GM19043 (cell line): Measurements from ENCODE around the gene ASCL2.

Source experiments
- ATAC-seq: cut with Tn5 transposase; IDR thresholded peaks from one replicate; pipeline ENCODE4 v1.9.1; 2021; ENCODE audit warnings: low read depth; ENCODE audit not compliant: unreplicated experiment

ASCL2 gene

DNA sequence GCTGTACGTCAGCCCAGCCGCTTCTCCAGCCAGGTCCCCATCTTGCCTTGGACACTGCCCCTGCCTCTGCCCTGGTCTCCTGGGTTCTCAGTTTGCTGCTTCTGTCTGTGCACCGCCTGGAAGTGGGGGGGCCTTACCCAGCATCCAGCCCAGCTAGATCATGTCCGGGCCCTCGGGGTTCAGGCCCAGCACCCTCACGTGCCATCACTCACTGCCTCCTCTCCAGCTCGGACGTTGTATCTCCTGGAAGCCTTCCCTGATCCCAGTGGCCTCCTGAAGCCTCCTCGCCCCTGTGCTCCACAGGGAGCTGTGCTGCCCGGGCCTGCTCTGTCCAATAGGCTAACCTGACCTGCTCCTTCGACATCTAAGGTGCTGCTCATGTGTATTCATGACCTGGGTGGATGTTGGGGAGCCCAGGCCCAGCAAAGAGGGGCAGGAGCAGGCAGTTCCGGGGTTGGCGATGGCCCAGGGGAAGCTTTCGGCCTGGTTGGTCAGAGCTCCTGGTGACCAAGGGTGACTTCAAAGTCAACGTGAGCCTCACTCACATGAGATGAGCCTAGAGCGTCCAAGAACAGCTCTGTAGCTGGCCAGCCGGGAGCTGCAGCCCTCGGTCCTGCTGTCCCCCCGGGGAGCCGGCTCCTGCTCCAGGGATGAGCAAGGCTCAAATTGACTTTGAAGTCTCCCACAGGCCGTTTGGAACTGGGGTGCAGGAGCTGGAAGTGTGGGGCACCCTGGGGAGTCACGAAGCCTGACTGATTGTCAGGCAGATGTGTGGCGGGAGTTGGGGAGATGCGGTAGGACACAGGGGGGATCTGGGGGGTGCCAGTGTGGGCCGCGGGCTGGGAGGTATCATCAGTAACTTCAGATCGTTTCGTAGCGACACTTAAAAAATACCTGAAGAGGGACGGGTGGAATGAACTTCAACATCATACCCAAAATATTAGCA, 5.2 kb upstream of the ASCL2 start:
- ATAC-seq: no peak

DNA sequence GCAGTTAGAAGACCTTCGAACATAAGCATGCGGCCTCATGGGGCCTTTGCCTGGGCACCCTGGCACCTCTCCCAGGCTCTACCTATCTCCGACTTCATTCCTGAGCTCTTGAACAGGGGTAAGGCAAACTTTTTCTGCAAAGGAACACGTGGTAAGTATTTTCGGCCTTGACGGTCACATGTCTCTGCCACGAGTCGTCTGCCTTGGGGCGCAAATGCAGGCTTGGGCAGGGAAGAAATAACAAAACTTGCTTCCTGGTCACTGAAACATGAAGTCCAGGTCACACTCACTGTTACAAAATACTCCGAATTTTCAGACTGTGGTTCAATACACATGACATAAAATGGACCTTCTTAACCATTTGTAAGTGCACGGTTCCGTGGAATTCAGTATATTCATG, 3.4 kb upstream of the ASCL2 start:
- ATAC-seq: no peak

DNA sequence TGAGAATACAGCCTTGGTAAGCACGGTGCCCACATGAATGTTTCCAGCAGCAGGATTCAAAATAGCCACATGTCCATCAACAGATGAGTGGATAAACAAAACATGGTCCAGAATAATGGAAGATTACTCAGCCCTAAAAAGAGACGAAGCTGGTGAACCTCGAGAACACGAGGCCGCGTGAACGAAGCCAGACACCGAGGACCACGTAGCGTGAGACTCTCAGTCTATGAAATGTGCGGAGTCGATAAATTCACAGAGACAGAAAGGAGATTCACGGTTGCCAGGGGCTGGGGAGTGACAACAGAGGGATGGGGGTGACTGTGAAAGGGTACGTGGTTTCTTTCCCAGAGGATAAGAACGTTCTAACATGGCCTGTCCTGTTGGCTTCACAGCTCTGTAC, 2.9 kb upstream of the ASCL2 start:
- ATAC-seq: no peak

DNA sequence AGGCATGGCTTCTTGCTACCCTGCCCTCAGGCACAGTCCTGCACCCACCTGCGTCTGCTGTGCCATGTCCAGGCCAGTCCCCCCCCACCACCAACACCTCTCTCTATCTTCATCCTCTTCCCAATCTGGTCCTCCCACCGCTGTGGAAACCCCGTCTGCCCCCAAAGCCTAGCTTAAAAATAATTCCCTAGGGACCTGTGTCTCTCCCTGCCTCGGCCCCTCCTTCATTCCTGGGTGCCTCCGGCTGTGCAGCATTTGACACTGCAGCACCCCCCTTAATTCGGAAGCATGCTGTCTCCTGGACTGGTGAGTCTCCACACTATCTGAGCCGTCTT, 2.5 kb upstream of the ASCL2 start:
- no peak for ATAC-seq

DNA sequence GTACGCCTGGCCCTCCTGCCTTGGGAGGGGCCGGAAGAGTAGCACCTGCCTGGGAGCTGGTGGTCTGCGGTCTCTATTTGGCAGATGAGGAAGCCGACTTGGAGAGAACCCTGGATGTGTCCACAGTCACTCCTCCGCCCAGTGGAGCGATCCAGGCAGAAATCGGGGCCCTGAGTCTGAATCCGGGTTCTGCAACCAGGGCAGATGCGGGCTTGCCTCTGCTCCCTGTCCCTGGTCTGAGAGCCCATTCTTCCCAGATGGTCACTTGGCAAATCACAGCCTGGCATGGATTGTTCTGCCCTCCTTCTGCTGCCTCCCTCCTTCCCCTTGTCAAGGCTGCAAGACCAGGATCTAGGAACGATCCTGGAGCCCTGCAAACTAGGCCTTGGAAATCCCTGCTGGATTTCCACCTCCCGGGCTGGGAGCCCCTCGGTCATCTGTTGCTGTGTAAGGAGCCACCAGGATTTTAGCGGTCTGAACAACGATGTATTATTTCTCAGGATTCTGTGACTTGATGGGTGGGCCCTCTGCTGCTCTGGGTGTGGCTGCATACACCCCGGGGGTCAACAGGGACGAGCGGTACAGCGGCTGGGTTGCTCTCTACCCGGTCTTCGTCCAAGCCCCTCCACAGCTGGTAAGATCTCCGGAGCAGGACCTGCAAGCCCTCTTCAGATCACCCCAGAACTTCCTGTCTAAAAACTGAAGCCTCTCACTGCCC, 2.0 kb upstream of the ASCL2 start:
- no peak for ATAC-seq

DNA sequence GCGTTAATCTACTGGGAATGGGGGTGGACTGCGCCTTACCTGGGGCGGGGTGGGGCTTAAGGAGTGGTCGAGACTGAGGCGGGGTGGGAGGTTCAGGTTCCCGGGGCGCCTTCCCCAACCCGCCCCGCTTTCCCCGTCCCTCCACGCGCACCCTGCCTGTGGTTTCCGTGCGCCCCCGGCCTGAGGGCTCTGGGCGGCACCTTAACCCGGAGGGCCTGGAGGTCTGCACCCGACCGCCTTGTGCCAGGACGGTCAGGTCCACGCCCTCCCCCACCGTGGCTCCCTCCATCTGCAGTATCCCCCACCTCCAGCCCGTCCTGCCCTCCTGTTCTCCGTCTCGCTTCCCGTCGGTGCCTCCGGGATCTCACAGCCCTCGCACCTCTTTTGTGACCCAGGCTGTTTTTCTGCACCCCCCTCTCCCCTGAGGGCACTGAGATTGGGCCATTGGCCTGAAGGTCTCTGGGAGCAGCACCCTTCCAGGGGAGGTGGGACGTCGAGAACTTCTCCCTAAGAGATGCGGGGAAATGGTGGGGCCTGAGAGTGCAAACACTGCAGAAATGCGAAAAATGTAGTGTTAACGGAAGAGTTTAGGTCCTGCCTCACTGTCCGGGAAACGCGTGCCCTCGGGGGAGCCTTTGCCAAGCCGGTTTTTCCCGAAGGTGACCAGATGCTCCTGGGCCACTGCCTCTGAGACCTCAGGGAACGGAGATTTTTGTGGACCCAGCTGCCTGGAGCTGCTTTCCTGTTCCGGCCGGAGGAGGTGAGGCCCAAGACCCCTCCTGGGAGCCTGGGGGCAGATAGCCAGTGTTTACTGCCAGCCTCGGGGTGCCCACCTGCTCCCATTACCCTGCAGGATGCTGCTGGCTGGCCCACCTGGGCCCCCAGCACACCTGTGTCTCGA, 1.2 kb upstream of the ASCL2 start:
- no peak for ATAC-seq

DNA sequence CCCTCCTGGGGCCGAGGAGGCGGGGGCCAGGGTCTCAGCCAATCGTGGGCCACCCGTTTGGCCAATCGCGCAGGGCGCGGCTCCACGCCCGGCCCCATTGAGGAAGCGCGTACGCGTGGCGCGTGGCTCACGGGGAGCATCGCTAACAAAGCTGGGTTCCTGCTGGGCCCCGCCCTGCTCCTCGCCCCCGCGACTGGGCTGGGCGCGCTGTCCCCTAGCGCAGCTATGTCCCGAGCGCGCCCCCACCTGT, 614 bp upstream of the ASCL2 start:
- no peak for ATAC-seq

DNA sequence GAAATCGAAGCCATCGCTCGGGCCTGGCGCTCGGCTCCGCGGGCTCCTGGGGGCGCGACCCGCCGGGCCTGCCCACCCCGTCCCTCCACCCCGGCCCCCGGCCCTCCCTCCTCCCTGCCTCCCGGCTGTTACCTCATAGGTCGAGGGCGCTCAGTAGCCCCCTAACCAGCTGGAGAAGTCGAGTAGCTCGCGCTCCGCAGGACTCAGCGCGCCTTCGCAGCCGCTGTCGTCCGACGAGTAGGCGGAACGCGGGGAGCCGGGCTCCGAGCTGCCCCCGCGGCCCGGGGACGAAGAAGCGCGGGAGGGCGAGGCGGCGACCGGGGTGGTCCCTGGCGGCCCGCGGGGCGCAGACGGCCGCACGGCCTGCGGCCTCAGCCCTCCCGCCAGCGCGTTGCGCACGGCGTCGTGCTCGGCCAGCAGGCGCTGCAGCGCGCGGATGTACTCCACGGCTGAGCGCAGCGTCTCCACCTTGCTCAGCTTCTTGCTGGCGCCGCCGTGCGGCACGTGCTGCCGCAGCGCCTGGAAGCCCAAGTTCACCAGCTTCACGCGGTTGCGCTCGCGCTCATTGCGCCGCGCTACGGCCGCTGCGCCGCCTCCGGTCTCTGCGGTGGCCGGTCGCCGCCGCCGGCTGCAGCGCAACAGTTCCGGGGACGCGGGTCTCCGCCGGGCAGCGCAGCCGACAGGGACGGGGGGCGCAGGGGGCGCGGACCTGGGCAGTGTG, 627 bp downstream of the ASCL2 start:
- no peak for ATAC-seq

DNA sequence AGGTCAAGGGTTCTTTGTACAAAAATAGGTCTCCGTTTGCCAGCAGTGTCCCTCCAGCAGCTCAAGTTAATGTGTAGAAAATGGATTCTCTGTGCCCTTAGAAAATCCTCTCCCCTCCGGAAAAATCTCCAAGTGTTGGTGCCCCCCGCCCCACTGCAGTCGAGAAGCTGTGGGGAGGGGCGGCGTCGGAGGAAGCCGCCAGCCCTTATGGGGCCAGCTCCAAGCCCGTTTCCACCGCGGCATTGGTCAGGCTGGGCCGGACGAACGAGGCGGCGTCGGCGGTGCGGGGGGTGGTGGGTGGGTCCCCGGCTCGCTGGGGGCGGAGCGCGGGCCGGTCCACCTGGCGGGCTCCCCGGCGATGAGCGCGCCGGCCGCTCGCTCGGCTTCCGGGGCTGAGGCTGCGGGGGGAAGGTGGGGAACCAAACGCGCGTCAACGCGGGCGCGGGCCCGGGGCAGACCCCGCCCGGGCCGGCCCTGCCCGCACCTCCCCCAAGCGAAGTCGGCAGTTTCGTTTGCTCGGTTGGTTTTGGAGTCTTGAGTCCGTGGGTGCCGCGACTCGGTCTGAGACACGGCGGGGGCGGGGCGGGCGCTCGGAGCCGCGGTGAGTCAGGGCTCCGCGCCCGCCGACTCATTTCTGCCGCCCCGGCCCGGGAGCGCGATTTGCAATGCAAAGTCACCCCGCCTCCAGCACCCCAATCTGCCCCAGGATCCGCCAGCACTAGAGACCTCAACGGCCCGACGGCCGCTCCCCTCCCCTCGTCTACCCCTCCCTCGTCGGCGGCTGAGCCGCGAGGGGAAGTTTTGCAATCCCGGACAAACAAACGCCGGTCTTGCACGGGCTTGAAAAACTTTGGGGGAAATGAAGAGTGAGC, 1.4 kb downstream of the ASCL2 start:
- ATAC-seq: no peak

DNA sequence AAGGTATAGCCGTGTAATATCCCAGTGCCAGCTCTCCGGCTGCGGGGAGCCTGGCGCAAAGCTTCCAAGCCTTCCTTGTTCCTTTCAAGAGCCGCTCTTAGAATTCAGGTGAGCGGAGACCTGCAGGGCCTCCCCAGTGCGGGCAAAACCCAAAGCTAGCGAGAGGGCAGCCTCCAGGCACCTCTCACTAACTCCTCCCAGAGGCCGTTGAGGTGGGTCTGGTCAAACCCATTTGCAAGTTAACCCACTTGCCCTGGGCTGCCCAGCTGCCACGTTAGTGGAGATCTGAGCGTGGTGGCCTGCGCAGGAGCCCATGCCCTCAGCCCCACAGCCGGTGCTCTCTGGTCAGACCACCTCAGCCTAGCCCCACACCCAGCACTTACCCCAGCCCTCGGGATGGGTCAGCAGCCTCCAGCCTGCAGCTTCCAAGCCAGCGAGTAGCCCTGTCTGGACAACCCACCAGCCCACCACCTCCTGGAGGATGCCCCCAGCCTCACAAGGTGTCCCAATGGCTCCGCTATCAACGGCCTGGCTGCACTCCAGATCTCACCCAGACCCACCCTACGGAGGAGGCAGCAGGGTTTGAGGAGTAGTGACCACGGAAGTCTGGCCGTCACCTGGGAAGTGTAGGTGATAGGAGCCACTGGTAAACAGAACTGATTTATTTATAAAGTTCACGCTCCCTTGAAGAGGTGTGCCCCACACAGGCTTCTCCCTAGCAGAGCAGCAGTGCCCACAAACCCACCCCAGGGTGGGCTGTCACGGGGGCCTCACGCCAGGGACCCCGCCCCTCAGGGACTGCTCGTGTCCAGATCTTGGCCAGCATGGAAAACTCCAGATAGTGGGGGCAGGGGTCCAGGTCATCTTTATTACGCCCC, 2.3 kb downstream of the ASCL2 start:
- no peak for ATAC-seq

DNA sequence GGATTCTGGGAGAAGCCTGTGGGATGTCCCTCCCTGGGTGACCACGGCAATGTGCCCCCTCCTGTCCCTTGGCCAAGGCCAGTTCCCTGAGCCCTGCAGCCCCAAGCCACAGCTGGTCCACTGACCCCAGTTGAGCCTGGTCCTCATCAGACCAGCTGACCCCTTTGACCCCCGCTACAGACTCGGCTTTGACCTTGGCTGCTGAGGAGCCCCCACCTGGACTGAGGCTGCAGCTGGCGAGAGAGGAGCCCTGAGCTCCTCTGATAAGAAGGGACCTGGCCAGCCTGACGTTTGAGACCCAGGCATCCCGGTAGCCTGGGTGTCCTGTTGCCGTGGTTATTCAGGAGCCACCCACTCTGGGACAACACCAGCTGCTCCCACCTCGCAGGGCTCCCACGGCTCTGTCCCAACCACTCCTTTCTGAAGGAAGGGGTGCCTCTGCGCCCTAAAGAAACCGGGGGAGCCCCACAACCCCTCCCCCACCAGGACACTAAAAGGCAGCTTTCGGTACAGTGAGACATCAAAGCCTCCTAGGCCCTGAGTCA, 3.0 kb downstream of the ASCL2 start:
- ATAC-seq: no peak

DNA sequence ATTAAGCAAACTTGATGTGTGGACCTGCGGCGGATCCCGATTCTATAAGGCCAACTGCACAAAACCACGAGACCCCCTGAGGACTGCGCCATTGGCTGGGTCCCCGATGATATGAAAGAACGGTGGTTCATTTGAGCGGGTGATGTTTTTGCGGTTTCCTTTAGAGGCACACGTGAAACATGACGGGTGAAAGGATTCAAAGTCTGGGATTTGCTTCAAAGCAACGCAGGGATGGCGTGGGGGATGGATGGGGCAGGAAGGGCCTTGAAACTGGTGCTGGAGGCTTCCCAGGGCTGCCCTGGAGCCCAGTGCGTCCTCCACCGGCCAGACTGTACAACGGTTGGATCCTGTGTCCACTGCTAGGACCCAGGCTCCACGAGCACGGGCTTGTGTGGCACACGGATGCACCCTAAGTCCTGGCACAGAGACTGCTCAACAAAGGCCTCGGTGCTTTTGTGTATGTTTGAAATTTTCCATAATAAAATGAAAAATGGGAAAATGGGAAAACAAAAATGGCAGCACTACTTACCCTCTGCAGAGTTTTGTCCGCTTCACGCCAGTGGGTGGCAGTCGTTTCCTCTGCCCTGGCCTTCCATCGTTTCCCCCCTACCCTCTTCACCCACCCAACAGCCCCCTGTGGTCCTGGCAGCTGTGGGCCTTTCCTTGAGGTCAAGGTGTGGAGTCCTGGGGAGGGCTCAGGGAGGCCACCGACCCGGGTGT, 3.6 kb downstream of the ASCL2 start:
- ATAC-seq: no peak

DNA sequence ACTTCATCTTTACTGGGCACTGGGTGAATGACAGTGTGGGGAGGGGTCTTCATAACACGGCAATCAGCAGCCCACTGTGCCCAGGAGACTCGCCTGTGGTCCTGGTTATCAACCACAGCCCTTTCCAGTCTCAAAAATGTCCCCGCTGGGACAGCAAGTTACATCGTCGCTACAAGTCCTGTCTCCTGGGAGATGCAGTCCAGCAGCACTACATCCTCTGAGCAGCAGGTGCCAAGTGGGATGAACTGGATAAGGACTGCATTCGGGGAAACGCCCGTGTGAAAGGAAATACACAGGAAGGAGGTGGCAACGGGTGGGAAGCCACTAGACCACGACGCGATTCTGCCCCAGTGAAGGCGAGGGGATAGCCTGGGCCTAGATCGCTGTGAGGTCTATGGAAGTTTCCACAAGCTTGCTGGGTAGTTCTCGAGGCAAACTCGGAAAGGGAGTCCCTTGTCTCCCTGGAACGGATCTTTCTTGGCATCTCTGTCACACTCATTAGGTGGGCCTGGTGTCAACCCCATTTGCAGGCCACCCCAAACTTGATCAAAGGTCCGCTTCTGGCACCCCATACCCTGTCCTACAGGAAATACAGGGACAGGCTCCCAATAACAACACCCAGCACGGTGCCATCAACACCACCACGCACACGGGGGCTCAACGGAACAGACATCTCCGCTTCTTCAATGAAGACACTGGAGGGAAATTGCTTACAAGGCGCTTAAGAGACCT, 4.4 kb downstream of the ASCL2 start:
- ATAC-seq: no peak

DNA sequence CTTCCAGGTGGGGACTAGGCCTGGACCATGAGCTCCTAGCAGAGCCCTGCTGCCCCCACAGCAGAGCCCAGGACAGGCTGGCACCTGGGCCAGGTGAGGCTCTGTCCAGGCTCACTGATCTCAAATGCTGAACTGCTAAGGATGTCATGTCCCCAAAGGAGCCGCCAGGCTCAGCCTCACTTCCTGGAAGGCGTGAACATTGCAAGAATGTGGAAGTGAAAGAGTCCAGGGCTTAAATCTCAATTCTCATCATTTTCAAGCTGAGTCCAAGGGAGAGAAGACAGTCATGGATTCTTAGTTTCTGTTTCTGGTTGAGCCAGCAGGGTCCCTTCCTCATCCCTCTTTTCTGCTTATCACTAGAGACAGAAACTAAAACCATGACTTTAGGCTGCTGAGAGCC, 5.0 kb downstream of the ASCL2 start:
- ATAC-seq: no peak

DNA sequence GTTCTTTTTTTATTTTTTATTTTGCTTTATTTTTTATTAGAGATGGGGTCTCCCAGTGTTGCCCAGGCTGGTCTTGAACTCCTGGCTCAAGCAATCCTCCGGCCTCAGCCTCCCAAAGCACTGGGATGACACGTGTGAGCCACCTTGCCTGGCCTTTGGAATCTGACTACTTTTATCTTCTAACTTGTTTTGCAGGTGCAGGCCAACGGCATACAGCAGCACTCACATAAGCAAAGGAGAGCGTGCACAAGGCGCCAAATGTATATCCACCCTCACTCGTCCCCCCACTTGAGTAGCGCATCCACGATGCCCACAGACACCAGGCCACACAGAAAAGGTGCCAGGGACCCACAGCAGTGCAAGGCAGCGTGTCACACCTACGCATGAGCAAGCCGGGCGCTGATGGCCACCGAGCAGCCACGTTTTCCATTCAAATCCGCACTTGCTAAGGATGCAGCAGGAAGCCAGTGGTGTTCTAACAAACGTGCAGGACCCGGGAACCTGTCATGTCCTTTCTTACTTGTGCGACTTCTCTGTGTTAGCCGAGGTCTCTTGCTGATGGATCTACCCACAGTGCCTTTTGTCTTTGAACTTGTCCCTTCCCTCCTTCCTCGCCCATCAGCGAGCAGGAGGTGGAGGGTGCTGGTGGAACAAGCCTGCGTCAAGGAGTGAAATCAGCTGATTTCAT, 5.9 kb downstream of the ASCL2 start:
- ATAC-seq: no peak

DNA sequence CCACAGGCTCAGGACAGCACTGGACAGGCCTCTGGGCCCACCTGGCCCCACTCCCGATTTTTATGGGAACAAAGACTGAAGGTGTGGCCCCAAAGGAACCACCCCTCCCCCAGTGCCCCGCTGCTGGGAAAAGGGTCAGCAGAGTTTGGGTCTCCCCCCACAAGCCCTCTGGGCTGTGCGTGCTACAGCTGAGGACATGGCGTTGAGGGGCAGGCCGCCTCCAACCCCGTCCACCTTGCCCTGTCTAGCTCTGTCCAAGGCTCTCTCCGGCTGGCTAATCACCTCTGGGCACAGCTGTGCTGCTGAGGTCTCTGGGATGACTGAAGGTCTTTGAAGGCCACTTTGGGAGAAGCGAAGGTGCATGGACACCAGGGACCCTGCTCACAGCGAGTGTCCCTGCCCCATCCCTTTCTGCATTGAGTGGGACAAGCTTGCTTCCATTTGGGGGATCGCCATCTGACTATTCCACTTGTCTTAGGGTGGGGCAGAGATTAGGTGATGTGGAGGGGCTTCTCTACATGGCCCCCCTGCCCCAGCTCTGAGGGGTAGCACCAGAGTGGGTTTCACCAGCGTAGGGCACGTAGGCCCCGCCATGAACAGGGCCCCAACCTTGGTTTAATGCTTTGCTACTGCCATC, 6.5 kb downstream of the ASCL2 start:
- ATAC-seq: no peak
